Parathyroid adenoma (tissue), 2 donors: Measurements from ENCODE around the gene C1orf53.
"Not testable (repeated sequence)": the region's sequence is repeated elsewhere in the genome, so short reads cannot be mapped to it uniquely, and the experiment has no call there.

Experiments
- H2AFZ ChIP-seq: fragments of 300-600 bp; sonication (generic); one replicate; pipeline ENCODE4 v1.7.0; 2017; ENCODE audit warnings: antibody characterized with exemption, mild to moderate bottlenecking
- H3K27ac ChIP-seq: fragments of 300-600 bp; sonication (generic); one replicate; pipeline ENCODE4 v1.7.0; 2017
- H3K27me3 ChIP-seq: fragments of 300-600 bp; sonication (generic); one replicate; pipeline ENCODE4 v1.7.0; 2017; ENCODE audit warnings: low read length; ENCODE audit not compliant: control insufficient read depth, insufficient read depth
- H3K36me3 ChIP-seq: fragments of 300-600 bp; sonication (generic); one replicate; pipeline ENCODE4 v1.7.0; 2017; ENCODE audit warnings: low read length; ENCODE audit not compliant: control insufficient read depth, insufficient read depth
- H3K4me1 ChIP-seq: fragments of 300-600 bp; sonication (generic); one replicate; pipeline ENCODE4 v1.7.0; 2017; ENCODE audit warnings: control low read depth
- H3K4me2 ChIP-seq: fragments of 300-600 bp; sonication (generic); one replicate; pipeline ENCODE4 v1.7.0; 2017; ENCODE audit warnings: low read length
- H3K4me3 ChIP-seq: fragments of 300-600 bp; sonication (generic); one replicate; pipeline ENCODE4 v1.7.0; 2017; ENCODE audit warnings: low read depth, low read length
- H3K79me2 ChIP-seq: fragments of 300-600 bp; sonication (generic); one replicate; pipeline ENCODE4 v1.7.0; 2017; ENCODE audit warnings: control low read depth
- H3K9ac ChIP-seq: fragments of 300-600 bp; sonication (generic); one replicate; pipeline ENCODE4 v1.7.0; 2017; ENCODE audit warnings: mild to moderate bottlenecking
- H3K9me3 ChIP-seq: fragments of 300-600 bp; sonication (generic); one replicate; pipeline ENCODE4 v1.7.0; 2017; ENCODE audit warnings: low read length; ENCODE audit not compliant: control insufficient read depth
- TF ChIP-seq, protein P1 (sequence below): fragments of 300-600 bp; sonication (generic); IDR thresholded peaks from one replicate; pipeline ENCODE4 v1.7.0; 2017; ENCODE audit warnings: antibody characterized with exemption, mild to moderate bottlenecking
- donor health status: primary hyperparathyroidism.

Gene C1orf53

DNA sequence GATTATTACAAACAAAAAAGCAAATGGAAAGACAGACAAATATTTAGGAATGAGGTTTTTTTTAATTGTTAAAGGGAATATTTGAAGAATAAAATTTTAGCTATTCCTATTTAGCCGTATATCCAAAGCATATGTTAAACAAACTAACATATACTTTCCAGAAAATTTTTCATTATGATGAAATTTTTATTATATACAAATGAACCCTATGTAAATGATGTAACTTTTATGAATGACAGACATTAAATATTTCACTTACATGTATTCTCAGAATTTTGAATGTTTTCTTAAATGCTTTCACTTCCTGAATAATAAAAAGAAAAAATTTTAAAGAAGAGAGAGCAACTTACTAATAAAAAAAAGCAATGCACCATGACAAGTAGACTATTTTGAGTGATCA lies 30.6 kb downstream of the C1orf53 start:
- H3K27me3 ChIP-seq = peaks cover 6% of the 10 kb centered on the region
- H3K4me3 ChIP-seq = no peak overlapping the region
- H3K9me3 ChIP-seq = no peaks in the 10 kb centered on the region
- H3K9ac ChIP-seq = no peak overlapping the region
- H2AFZ ChIP-seq = no peak overlapping the region
- H3K4me2 ChIP-seq = no peak overlapping the region
- H3K79me2 ChIP-seq = no peaks in the 10 kb centered on the region
- TF ChIP-seq, protein P1, sequence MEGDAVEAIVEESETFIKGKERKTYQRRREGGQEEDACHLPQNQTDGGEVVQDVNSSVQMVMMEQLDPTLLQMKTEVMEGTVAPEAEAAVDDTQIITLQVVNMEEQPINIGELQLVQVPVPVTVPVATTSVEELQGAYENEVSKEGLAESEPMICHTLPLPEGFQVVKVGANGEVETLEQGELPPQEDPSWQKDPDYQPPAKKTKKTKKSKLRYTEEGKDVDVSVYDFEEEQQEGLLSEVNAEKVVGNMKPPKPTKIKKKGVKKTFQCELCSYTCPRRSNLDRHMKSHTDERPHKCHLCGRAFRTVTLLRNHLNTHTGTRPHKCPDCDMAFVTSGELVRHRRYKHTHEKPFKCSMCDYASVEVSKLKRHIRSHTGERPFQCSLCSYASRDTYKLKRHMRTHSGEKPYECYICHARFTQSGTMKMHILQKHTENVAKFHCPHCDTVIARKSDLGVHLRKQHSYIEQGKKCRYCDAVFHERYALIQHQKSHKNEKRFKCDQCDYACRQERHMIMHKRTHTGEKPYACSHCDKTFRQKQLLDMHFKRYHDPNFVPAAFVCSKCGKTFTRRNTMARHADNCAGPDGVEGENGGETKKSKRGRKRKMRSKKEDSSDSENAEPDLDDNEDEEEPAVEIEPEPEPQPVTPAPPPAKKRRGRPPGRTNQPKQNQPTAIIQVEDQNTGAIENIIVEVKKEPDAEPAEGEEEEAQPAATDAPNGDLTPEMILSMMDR = no peak
- H3K36me3 ChIP-seq = no peaks in the 10 kb centered on the region
- H3K4me1 ChIP-seq = no peaks in the 10 kb centered on the region
- H3K27ac ChIP-seq = no peak overlapping the region

DNA sequence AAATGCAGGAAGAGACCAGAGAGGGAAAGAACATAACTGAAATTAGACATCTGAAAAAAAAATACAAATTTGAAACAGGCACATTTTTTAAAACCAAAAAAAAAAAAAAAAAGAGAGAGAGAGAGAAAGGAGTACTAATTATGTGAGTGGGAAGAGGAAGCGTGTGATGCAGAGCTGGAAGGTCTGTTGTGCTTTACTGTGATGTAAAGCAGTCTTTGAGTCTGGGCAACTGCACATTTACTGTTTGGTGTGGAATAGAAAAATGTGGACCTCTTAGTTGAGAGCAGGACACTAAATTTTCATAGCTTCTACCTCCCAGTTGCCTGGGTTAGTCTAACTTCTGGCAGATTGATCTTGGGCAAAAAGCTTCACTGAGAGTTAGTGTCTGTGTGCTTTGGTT lies 31.2 kb downstream of the C1orf53 start:
- H2AFZ ChIP-seq = no peak overlapping the region
- H3K4me2 ChIP-seq = no peak overlapping the region
- TF ChIP-seq, protein P1 = no peak
- no peaks in the 10 kb centered on the region for H3K36me3 ChIP-seq
- no peaks in the 10 kb centered on the region for H3K79me2 ChIP-seq
- H3K4me3 ChIP-seq = no peak overlapping the region
- H3K9me3 ChIP-seq = no peaks in the 10 kb centered on the region
- no peak overlapping the region for H3K27ac ChIP-seq
- no peaks in the 10 kb centered on the region for H3K4me1 ChIP-seq
- H3K9ac ChIP-seq = no peak overlapping the region
- H3K27me3 ChIP-seq = peaks cover 6% of the 10 kb centered on the region

DNA sequence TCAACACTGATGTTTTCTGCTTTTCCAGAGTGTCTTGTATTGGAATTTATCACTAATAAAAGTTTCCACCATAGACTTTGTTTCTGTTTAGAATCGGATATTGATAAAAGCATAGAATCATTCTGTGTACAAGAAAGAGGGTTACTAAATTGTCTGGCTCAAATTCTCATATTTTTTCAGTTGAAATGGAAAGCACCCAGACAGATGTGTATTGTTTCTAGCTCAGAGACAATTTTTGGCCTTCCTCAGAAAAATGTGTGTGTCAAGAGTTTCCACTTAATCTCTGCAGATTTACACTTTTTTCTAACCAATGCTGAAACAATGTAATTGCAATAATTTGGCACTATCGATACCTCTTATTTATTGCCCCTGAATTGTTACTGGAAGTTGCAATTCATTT lies 35.0 kb downstream of the C1orf53 start:
- H3K9me3 ChIP-seq = no peaks in the 10 kb centered on the region
- H3K9ac ChIP-seq = no peak overlapping the region
- H2AFZ ChIP-seq = no peak overlapping the region
- no peak overlapping the region for H3K4me3 ChIP-seq
- no peaks in the 10 kb centered on the region for H3K4me1 ChIP-seq
- TF ChIP-seq, protein P1 = no peak
- H3K27ac ChIP-seq = no peak overlapping the region
- H3K27me3 ChIP-seq = no peaks in the 10 kb centered on the region
- no peak overlapping the region for H3K4me2 ChIP-seq
- H3K36me3 ChIP-seq = no peaks in the 10 kb centered on the region
- H3K79me2 ChIP-seq = no peaks in the 10 kb centered on the region

DNA sequence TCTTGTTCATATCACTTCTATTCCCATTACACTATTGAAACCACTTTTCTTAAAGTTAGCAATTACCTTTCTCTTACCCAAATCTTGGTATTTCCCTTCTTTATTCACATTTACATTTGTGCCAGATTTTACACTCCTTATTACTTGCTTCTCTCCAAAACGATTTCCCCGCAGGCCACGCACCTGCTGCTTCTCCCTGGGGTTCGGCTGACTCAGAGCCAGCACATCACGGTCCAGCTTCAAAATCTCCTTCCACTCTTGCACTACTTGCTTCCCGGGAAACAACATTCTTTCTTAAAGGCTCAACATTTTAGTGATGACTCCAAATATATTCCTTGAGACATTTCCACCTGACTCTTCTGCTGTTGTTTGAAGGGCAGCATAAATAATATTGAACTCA lies 35.5 kb downstream of the C1orf53 start:
- H2AFZ ChIP-seq = no peak overlapping the region
- TF ChIP-seq, protein P1 = no peak
- no peaks in the 10 kb centered on the region for H3K27me3 ChIP-seq
- no peaks in the 10 kb centered on the region for H3K4me1 ChIP-seq
- no peak overlapping the region for H3K4me2 ChIP-seq
- no peak overlapping the region for H3K4me3 ChIP-seq
- no peaks in the 10 kb centered on the region for H3K36me3 ChIP-seq
- no peak overlapping the region for H3K9ac ChIP-seq
- H3K9me3 ChIP-seq = no peaks in the 10 kb centered on the region
- no peaks in the 10 kb centered on the region for H3K79me2 ChIP-seq
- H3K27ac ChIP-seq = no peak overlapping the region

DNA sequence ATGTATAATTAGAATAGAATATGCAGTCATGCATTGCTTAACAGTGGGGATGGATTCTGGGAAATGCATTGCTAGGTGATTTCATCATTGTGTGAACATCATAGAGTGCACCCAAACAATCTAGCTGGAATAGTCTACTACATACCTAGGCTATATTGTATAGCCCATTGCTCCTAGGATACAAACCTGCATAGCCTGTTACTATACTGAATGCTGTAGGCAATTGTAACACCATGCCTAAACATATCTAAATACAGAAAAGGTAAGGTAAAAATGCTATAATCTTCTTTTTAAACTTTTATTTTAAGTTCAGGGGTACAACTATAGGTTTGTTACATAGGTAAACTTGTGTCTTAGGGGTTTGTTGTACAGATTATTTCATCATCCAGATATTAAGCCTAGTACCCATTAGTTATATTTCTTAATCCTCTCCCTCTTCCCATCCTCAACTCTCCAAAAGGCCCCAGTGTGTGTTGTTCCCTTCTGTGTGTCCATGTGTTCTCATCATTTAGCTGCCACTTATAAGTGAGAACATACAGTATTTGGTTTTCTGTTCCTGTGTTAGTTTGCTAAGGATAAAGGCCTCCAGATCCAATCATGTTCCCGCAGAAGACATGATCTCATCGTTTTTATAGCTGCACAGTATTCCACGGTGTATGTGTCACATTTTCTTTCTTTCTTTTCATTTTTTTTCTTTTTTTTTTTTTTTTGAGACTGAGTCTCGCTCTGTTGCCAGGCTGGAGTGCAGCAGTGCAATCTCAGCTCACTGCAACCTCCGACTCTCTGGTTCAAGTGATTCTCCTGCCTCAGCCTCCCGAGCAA lies 36.9 kb downstream of the C1orf53 start:
- H3K9ac ChIP-seq, H3K4me3 ChIP-seq, H2AFZ ChIP-seq, H3K4me2 ChIP-seq, H3K9me3 ChIP-seq, H3K36me3 ChIP-seq, H3K27ac ChIP-seq, H3K27me3 ChIP-seq, H3K4me1 ChIP-seq, H3K79me2 ChIP-seq: not testable (repeated sequence)
